GM19193 (cell line): ENCODE results near the gene DYNLL1.
A peak's percentile ranks its signal among the peaks of the same experiment; 100 is the strongest.

ENCODE experiments used
- POLR2A ChIP-seq: IDR thresholded peaks from 4 replicates; pipeline ENCODE4 v1.6.1; 2011; ENCODE audit not compliant: insufficient read depth, insufficient read length; ENCODE audit errors: extremely low read depth

Gene DYNLL1

DNA sequence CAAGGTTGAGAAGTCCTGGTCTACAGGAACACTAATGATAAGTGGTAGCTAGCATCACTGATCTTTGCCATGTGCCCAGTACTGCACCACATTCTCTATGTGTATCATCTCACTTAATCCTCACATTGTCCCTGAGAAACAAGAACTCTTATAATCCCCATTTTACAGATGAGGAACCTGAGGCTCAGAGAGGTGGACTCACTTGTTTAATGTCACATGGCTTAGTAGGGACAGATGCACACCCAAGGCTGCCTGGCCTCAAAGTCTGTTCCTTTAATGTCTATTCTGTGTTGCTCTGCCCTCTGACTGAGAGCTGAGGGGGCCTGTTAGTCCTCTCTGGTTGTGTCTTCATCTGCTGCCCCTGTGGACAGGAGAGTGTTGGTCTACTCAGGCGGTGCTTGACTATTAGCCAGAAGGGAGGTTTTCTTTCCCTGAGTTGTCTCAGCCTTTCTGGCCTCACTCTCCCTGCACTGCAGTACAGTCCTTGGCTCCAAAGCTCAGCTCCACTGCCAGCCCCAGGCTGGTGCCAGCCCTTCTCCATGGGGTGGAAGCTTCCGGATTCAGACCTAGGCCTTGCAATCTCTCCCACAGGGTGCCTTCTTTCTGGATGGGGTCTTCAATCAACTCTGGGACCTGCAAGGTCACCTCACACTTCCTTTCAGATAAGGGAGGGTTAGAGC, 4.9 kb upstream of the DYNLL1 start:
- TF ChIP-seq POLR2A, result no peak

DNA sequence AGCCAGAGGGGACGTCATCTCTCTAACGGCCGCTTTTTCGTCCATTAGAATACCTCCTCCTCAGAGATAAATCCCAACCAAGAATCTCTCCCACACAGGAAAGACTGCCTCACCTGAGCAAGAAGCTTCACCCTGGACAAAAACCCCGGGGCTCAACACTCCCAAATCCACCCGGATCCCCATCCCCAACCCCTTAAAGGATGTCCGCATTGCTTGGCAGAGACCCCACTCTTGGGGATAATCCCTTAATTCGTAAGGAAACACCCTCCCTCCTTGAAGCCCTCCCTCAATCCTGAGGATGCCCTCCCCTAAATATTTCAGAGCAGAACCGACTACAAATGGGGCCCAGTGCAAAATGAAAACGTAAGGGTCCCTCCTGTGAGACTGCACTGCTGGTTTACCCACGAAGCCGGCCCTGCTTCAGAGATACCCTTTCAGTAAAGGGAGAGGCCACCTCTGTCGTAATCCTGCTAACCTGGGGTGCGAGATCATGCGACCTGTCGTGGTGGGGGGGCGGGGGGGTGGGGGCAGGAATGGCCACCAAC, 655 bp upstream of the DYNLL1 start:
- no peak for TF ChIP-seq POLR2A

DNA sequence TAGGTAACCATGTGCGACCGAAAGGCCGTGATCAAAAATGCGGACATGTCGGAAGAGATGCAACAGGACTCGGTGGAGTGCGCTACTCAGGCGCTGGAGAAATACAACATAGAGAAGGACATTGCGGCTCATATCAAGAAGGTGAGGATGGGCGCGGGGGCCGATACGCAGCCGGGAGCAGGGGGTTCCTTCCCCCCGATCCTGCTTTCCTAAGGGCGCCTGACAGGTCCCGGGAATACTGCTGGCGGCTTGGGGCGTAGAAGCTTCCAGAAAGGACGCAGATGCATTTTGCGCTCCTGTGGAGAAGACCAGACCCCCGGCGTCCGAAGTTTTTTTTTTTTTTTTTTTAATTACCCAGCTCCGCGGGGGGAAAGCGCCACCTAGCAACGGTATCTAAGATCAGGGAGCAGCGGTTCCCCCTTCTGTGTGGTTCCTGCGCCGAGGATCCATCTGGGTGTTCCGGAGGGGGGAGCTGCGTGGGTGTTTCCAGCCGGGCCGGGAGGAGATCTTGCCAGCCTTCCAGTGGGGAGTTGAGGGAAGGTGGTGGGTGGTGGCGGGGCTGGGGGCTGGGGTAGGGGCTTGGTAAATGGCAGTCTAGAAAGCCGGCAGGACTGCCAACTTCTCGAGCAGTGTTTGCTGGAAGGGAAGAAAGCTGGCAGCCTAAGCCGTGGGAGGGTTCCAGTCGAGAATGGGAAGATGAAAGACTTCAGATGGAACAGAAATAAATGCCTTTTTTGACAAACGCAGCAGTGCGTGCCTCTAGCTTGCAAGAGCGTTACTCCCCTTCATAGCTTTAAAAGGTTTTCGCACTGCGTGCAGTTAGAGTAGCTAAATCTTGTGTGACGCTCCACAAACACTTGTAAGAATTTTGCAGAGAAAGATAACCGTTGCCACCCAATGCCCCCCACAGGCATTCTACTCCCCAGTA, 764 bp downstream of the DYNLL1 start:
- TF ChIP-seq POLR2A, result no peak

DNA sequence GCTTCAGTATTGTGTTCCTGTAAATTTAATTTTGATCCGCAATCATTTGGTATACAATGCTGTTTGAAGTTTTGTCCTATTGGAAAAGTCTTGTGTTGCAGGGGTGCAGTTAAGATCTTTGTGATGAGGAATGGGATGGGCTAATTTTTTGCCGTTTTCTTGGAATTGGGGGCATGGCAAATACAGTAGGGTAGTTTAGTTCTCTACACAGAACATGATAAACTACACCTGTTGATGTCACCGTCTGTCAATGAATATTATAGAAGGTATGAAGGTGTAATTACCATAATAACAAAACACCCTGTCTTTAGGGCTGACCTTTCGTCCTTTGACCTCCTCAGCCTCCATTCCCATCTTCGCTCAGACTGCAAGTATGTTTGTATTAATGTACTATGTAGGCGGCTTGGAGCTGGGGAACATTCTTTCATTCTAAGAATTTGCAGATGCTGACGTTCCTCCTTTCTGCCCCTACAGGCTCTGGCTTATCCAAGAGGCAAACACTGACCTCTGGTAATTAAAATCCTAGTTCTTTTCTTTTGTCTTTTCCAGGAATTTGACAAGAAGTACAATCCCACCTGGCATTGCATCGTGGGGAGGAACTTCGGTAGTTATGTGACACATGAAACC, 1.7 kb downstream of the DYNLL1 start:
- TF ChIP-seq POLR2A, result no peak

DNA sequence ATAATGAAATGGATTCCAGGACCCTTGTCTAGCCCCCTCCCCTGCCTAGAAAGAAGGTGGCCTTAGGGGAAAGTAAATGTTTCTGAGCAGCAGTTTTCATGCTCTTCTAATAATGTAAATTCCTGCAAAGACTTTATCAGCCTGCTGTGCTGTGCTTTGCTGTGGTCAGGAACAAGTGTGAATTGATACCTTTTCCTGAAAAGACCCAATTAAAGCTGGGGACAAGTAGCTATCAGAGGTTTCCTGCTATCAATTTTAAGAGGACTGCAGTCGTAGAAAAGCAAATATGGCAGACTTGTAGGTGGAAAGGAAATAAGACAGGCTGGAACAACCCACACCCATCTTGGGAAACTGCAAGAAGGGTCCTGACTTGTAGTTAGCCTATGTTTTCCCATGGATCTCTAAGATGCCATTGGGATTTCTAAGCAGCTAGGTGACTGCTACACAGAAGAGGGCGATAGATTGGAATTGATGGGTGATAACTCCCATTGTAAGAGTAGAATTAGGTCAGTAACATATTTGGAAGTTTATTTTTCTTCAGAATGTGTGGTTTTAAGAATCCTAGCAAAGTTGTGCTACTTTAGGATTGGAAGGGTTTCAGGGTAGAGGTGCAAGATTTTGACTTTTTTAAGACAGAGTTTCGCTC, 3.1 kb downstream of the DYNLL1 start:
- TF ChIP-seq POLR2A, result no peak

DNA sequence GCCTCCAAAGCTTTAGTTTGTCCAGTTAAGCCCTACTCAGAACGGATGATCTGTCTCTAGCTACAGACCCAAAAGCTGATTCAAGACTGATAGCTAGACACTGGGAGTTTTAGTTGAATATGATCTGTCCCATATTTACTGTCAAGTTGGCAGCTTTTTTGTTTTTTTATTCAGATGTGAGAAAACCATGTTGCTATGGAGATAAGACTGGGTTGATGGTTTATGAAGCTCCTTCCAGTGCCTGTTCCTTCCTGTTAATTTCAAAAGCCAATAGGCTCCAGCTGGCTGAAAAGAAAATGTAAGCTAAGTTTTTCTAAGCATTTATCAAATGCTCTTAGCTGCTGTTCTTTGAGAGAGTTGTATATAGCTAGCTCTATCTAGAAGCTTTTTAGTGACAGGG, 4.7 kb downstream of the DYNLL1 start:
- no peak for TF ChIP-seq POLR2A

DNA sequence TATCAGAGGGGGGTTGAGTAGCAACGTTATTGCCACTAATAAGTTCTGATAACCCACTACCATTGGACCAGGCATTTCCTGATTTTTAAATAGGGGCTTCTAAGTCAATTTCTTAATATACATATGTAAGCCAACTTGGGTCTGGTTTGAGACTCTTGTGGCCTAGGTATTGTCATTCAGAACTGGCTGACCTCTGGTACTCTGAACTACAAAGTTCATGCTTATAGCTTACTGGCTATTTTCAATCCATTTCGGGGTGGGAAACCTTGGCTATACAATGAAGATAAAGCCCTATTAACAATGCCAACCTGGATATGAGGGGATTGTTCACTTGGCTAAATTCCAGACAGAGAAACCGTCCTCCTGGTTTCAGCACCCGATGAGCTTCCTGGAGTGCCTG, 8.7 kb downstream of the DYNLL1 start:
- TF ChIP-seq POLR2A, result no peak

DNA sequence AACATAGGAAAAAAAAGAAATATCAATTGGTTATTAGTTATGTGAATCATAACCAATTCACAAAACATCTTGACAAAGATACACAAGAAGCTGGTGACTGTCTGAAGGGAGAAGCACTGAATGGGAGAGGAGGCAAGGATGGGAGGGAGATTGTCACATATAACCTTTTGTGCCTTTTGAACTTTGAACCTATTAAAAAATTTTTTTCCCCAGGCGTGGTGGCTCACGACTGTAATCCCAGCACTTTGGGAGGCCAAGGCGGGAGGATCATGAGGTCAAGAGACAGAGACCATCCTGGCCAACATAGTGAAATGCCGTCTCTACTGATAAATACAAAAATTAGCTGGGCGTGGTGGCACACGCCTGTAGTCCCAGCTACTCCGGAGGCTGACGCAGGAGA, 12.6 kb downstream of the DYNLL1 start:
- no peak for TF ChIP-seq POLR2A

DNA sequence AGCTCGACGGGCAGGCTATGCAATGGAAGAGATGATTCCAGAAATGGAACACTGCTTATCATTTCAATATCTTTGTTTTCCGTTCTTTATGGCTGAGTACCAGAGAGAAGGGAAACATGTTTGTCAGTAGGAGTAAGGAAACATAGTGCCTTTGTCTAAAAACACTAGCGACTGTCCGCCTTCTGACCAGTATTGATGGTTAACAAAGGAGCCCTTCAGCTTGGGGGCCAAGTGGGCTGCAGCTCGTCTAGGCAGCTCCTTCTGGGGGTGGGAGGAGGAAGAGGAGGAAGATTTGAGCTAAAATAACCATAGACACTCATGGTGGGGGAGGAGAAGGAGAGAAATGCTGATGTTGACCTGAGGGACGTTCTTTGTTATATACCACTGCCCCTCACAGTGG, 18.1 kb downstream of the DYNLL1 start:
- no peak for TF ChIP-seq POLR2A

DNA sequence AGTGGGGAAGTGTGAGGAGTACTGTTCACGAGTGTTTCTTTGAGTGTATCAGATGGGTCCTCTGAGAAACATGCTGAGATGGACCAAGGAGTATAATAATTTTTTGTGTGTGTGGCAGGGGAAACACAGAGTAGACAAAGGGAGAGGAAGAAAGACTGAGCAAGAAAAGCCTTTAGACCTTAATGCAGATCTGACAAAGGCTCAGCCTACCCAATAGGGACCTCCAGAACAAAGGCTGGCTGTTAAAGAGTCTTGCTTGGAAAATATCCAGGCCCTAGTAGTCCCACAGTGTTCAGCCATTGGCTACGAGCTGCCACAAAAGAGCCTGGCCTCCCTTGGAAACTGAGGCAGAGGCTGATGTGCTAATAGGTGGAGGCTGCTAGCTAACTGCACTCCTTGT, 19.6 kb downstream of the DYNLL1 start:
- TF ChIP-seq POLR2A, result no peak

DNA sequence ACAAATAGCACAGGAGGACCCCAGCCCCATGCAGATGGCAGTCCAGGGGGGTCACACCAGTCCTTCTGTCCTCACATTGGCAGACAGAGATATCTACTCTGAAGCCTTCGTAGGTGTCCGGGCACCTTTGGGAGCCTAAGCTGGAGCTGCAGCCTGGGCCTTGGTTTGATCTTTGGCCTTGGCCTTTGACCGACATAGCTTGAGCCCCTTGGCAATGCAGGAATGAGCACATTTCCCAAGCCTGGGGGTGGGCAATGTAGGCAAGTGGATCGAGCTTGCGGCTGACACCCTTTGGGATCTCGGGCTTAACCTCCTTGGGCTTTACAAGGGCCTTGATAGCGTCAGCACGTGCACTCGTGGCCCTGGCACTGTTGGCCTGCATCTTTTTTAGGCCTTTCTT, 26.7 kb downstream of the DYNLL1 start:
- no peak for TF ChIP-seq POLR2A

DNA sequence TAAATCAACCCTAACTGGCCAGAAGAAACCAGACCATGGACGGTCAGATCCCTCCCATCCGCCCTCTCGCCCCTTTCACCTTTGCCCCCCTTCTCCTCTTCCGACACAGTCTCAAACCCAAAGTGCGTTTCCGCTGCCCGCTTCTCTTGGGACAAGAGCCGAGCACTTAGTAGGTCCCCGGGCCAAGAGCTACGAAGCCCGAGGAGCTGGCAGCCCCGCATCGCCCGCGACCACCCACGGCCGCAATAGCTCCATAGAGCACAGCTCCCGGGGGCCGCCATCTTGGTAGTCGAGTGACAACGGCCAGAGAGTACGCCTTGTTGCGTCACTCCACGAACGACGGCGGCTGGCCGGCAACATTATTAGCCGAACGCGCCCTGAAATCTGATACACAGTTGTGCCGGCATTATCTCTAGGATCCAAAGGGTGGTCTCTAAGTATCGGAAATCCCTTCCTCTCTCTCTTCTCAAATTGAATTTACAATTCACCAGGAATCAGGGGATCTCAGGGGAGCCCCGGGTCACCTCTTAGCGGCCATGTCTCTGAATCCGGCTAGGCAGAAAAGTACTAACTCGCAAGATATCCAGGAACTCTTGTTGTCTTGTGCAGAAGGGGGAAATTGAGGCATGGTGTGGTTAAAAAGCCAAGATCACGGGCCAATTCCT, 33.1 kb downstream of the DYNLL1 start, which contains the start of gene COQ5:
Gene COQ5, minus strand, starts transcription at position 298 of the 665 bp plus-strand sequence. Its CDS starts 17 bp downstream, at position 281.
- peak; percentile 97 for TF ChIP-seq POLR2A

DNA sequence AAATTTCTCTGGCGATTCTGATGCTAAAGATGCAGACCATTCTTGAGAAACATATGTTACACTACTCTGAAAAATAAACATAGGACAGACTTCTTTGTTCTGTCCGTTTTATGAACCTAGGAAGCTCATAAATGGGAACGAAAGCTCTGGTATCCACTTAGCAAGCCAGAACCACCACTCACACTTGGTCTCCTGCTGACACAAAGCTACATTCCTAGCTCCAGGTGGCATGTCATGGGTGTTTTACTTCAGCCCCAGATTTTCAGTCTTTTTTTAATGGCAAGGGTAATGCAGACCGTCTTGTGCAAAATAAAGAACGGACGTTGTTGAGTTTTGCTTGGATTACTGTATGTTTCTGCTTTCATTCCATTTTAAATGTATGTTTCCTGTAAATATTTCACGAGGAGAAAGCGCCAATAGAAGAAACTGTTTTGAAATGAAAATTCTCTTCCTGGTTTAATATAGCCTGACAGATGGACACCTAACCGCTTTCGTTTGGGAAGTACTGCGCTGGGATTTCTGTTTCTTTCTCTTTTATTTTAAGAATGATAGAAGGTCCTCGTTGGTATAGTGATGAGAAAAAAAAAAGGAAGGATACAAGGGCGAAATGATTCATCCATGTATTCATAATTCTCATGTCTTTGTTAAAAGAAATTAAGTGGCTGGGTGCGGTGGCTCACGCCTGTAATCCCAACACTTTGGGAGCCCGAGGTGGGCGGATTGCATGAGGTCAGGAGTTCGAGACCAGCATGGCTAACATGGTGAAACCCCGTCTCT, 33.9 kb downstream of the DYNLL1 start:
- TF ChIP-seq POLR2A, result no peak
